Measurements from ENCODE around the gene LAMB4. TPM values are rescaled to one million over a fixed set of nuclear protein-coding genes. Genes with fewer than 3 reads are reported as not detected.

The LAMB4 gene
- total and polyA plus RNA-seq, 2 experiments from 2014 or later, result not detected

- TF ChIP-seq, protein P1, sequence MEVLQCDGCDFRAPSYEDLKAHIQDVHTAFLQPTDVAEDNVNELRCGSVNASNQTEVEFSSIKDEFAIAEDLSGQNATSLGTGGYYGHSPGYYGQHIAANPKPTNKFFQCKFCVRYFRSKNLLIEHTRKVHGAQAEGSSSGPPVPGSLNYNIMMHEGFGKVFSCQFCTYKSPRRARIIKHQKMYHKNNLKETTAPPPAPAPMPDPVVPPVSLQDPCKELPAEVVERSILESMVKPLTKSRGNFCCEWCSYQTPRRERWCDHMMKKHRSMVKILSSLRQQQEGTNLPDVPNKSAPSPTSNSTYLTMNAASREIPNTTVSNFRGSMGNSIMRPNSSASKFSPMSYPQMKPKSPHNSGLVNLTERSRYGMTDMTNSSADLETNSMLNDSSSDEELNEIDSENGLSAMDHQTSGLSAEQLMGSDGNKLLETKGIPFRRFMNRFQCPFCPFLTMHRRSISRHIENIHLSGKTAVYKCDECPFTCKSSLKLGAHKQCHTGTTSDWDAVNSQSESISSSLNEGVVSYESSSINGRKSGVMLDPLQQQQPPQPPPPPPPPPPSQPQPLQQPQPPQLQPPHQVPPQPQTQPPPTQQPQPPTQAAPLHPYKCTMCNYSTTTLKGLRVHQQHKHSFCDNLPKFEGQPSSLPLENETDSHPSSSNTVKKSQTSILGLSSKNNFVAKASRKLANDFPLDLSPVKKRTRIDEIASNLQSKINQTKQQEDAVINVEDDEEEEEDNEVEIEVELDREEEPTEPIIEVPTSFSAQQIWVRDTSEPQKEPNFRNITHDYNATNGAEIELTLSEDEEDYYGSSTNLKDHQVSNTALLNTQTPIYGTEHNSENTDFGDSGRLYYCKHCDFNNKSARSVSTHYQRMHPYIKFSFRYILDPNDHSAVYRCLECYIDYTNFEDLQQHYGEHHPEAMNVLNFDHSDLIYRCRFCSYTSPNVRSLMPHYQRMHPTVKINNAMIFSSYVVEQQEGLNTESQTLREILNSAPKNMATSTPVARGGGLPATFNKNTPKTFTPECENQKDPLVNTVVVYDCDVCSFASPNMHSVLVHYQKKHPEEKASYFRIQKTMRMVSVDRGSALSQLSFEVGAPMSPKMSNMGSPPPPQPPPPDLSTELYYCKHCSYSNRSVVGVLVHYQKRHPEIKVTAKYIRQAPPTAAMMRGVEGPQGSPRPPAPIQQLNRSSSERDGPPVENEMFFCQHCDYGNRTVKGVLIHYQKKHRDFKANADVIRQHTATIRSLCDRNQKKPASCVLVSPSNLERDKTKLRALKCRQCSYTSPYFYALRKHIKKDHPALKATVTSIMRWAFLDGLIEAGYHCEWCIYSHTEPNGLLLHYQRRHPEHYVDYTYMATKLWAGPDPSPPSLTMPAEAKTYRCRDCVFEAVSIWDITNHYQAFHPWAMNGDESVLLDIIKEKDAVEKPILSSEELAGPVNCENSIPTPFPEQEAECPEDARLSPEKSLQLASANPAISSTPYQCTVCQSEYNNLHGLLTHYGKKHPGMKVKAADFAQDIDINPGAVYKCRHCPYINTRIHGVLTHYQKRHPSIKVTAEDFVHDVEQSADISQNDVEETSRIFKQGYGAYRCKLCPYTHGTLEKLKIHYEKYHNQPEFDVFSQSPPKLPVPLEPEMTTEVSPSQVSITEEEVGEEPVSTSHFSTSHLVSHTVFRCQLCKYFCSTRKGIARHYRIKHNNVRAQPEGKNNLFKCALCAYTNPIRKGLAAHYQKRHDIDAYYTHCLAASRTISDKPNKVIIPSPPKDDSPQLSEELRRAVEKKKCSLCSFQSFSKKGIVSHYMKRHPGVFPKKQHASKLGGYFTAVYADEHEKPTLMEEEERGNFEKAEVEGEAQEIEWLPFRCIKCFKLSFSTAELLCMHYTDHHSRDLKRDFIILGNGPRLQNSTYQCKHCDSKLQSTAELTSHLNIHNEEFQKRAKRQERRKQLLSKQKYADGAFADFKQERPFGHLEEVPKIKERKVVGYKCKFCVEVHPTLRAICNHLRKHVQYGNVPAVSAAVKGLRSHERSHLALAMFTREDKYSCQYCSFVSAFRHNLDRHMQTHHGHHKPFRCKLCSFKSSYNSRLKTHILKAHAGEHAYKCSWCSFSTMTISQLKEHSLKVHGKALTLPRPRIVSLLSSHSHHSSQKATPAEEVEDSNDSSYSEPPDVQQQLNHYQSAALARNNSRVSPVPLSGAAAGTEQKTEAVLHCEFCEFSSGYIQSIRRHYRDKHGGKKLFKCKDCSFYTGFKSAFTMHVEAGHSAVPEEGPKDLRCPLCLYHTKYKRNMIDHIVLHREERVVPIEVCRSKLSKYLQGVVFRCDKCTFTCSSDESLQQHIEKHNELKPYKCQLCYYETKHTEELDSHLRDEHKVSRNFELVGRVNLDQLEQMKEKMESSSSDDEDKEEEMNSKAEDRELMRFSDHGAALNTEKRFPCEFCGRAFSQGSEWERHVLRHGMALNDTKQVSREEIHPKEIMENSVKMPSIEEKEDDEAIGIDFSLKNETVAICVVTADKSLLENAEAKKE (CRISPR knock-in tag; IDR thresholded peaks at IDR 0.05), result 0 out of 2 replicates have a peak, but pooled peaks have one; percentile 11
Observed at GRCh38 chr7:108114117-108114841, 15.9 kb downstream of the LAMB4 start (continued).

GRCh38 chr7:108112683-108113082 is 17.5 kb downstream of the LAMB4 start:
- no peak overlapping the region for H3K27ac Mint-ChIP-seq
- no peaks in the 10 kb centered on the region for H3K27me3 Mint-ChIP-seq (ENCODE audit: insufficient read depth, low read depth, poor library complexity)
- H3K4me3 Mint-ChIP-seq, result no peak overlapping the region
- TF ChIP-seq POLR2AphosphoS5 (IDR thresholded peaks at IDR 0.05; ENCODE audit: low read depth), result no peak
- no peak for TF ChIP-seq NANOG (IDR thresholded peaks at IDR 0.05; ENCODE audit: borderline replicate concordance)
- no peak for TF ChIP-seq STAT1 (IDR thresholded peaks at IDR 0.05; ENCODE audit: unreplicated experiment)
- no peak for TF ChIP-seq EZH2phosphoT487 (IDR thresholded peaks at IDR 0.05; ENCODE audit: unreplicated experiment)
- TF ChIP-seq EZH2 (IDR thresholded peaks at IDR 0.05; ENCODE audit: low read depth, unreplicated experiment), result no peak
- TF ChIP-seq, protein P1 (CRISPR knock-in tag; IDR thresholded peaks at IDR 0.05), result no peak
- TF ChIP-seq, protein P2, sequence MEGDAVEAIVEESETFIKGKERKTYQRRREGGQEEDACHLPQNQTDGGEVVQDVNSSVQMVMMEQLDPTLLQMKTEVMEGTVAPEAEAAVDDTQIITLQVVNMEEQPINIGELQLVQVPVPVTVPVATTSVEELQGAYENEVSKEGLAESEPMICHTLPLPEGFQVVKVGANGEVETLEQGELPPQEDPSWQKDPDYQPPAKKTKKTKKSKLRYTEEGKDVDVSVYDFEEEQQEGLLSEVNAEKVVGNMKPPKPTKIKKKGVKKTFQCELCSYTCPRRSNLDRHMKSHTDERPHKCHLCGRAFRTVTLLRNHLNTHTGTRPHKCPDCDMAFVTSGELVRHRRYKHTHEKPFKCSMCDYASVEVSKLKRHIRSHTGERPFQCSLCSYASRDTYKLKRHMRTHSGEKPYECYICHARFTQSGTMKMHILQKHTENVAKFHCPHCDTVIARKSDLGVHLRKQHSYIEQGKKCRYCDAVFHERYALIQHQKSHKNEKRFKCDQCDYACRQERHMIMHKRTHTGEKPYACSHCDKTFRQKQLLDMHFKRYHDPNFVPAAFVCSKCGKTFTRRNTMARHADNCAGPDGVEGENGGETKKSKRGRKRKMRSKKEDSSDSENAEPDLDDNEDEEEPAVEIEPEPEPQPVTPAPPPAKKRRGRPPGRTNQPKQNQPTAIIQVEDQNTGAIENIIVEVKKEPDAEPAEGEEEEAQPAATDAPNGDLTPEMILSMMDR (conservative IDR thresholded peaks at IDR 0.05; ENCODE audit: low read depth in 2 of 2), result no peak

More at GRCh38 chr7:108112683-108113082, 17.5 kb downstream of the LAMB4 start:
- Histone ChIP-seq H3K79me2 (replicated peaks; ENCODE audit: insufficient read depth) (no peaks in the 10 kb centered on the region), H3F3A (replicated peaks; ENCODE audit: low read depth) (no peaks in the 10 kb centered on the region), H3K36me3 (ENCODE audit: insufficient read depth) (no peaks in the 10 kb centered on the region), H3K27ac (ENCODE audit: low read depth) (no peak overlapping the region), H3K4me3 (no peak overlapping the region), H3K4me1 (ENCODE audit: insufficient read depth) (no peaks in the 10 kb centered on the region), H3K4me2 (no peak overlapping the region), H3K9me2 (ENCODE audit: insufficient read depth) (no peaks in the 10 kb centered on the region), H4K20me1 (replicated peaks; ENCODE audit: insufficient read depth) (no peaks in the 10 kb centered on the region), H3K27me3 (ENCODE audit: insufficient read depth) (no peaks in the 10 kb centered on the region), H2AFZ (peak overlapping the region; percentile 80; the same call in 1 of the 2 replicates)
- H3K4me1 Mint-ChIP-seq, result no peaks in the 10 kb centered on the region
- DNase-seq (ENCODE audit: low spot score) (no peak), ATAC-seq (no peak)
- no peaks in the 10 kb centered on the region for H3K36me3 Mint-ChIP-seq (ENCODE audit: low read depth)
- H3K9me3 Mint-ChIP-seq, result no peaks in the 10 kb centered on the region

Data from GM23338 (cell line).